Measurements from ENCODE around the gene MMP11. TPM values are rescaled to one million over a fixed set of nuclear protein-coding genes. Genes with fewer than 3 reads are reported as not detected.

Gene MMP11
- total RNA-seq, 1 donor from 2014 or later = 21.2 TPM

DNA sequence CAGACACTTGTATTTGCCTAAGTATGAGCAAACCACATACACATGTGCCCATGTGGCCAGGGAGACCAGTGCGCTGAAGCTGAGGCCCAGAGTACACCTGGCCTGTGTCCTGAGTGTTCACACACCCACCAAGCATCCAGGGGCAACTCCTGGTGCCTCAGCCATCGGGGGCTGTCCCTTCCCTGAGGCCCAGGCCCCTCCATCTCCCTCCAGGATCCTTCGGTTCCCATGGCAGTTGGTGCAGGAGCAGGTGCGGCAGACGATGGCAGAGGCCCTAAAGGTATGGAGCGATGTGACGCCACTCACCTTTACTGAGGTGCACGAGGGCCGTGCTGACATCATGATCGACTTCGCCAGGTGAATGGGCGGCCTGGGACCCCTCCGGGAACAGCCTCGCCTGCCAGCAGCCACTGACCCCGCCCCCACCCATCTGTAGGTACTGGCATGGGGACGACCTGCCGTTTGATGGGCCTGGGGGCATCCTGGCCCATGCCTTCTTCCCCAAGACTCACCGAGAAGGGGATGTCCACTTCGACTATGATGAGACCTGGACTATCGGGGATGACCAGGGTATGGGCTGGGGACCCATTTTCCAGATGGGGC, 7.6 kb downstream of the MMP11 start:
- no peak for DNase-seq (ENCODE audit: extremely low read depth, low read depth, low spot score)

DNA sequence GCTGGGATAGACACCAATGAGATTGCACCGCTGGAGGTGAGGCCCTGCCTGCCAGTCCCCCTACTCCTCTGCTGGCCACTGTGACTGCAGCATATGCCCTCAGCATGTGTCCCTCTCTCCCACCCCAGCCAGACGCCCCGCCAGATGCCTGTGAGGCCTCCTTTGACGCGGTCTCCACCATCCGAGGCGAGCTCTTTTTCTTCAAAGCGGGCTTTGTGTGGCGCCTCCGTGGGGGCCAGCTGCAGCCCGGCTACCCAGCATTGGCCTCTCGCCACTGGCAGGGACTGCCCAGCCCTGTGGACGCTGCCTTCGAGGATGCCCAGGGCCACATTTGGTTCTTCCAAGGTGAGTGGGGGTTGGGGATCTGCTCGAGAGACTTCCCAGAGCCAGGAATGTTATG, 8.4 kb downstream of the MMP11 start:
- no peak for DNase-seq (ENCODE audit: extremely low read depth, low read depth, low spot score)

DNA sequence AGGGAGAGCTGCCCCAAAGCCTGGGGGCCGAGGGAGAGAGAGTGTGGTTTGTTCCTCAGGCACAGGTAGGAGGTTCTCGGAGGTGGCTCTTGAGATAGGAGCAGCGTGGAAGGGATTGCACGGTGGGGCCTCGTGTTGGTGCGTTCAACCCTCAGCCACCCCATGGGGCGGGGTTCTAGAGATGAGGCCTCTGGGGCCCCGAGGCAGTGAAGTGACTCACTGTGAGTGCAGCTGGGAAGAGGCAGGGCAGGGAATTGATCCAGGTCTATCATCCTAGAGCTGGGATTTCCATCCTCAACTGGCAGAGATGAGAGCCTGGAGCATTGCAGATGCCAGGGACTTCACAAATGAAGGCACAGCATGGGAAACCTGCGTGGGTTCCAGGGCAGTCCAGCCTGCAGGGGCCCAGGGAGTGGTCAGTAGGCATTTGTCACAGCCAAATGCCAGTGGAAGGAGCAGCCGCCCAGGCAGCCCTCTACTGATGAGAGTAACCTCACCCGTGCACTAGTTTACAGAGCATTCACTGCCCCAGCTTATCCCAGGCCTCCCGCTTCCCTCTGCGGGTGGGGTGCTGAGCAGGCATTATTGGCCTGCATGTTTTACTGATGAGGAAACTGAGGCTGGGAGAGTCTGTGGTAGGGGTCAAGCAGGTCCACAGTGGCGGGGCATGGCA, 9.0 kb downstream of the MMP11 start:
- DNase-seq (ENCODE audit: extremely low read depth, low read depth, low spot score) = no peak

DNA sequence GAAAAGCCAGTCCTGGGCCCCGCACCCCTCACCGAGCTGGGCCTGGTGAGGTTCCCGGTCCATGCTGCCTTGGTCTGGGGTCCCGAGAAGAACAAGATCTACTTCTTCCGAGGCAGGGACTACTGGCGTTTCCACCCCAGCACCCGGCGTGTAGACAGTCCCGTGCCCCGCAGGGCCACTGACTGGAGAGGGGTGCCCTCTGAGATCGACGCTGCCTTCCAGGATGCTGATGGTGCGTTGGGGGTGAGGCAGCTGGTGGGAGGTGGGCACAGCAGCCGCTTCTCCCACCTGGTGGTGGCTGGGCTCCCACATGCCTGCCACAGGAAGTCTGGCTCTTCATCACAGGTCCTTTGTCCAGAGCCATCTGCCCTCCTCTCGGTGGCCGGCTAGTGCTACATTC, 9.6 kb downstream of the MMP11 start:
- DNase-seq (ENCODE audit: extremely low read depth, low read depth, low spot score) = no peak

DNA sequence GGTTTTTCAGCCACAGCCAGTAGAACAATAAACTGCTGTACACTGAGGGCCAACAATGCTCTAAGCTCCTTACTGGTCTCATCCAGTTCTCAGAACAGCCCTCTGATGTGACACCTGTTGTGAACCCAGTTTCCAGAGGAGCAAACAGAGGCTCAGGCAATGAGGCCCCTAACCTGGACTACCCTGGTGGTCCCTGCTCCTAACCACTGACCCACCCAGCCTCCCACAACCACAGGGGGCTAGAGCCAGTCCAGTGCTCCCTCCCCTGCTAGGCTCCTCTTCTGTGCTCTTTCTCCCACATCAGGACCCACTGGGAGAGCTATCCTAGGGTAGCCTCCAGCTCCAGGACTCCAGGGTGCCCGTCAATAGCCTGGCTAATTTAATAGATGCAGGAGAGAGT, 10.1 kb downstream of the MMP11 start:
- DNase-seq (ENCODE audit: extremely low read depth, low read depth, low spot score) = no peak

DNA sequence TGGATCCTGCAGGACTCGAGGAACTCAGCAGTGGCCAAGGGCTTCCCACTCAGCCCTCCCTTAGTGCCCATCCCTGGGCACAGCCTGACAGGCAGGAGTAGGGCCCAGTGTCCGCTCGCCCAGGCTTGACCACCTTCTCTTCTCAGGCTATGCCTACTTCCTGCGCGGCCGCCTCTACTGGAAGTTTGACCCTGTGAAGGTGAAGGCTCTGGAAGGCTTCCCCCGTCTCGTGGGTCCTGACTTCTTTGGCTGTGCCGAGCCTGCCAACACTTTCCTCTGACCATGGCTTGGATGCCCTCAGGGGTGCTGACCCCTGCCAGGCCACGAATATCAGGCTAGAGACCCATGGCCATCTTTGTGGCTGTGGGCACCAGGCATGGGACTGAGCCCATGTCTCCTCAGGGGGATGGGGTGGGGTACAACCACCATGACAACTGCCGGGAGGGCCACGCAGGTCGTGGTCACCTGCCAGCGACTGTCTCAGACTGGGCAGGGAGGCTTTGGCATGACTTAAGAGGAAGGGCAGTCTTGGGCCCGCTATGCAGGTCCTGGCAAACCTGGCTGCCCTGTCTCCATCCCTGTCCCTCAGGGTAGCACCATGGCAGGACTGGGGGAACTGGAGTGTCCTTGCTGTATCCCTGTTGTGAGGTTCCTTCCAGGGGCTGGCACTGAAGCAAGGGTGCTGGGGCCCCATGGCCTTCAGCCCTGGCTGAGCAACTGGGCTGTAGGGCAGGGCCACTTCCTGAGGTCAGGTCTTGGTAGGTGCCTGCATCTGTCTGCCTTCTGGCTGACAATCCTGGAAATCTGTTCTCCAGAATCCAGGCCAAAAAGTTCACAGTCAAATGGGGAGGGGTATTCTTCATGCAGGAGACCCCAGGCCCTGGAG, 10.9 kb downstream of the MMP11 start:
- DNase-seq (ENCODE audit: extremely low read depth, low read depth, low spot score) = no peak

DNA sequence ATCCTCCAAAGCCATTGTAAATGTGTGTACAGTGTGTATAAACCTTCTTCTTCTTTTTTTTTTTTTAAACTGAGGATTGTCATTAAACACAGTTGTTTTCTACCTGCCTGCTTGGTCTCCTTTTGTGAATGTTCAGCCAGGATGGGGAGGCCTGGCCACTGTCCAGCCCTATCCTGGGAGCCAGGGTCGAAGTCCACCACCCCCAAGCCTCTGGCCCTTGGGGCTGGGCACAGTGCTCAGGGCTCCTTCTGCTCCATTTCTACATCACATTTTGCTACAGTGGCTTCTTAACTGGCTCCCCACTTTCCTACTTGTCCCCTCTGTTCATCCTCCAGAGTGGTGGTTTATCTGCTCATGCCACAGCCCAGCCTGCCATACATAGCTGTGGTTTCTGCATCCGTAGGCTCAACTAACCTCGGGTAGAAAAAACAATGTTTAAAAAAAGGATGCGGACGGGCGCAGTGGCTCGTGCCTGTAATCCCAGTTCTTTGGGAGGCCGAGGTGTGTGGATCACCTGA, 11.6 kb downstream of the MMP11 start:
- DNase-seq (ENCODE audit: extremely low read depth, low read depth, low spot score) = no peak

DNA sequence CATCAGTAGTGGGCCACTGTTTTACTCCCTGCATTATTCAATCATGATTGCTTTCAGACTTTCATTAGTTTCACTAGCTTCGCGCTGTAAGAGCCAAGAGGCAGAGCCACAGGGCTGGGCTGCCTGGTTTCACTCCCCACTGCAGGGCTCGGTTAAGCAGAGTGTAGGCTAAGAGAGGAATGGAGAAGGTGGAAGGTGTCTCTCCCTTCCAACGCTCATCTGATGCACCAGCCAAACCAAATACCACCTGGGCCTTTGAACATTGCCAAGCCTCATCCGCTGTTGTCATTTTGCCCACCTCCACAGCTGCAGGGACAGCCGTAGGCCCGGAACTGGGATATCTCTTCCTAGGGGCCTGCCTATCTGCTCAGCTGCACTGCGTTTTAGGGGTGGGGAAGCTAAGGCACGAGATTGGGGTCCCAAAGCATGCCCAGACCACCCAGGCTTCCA, 13.6 kb downstream of the MMP11 start:
- DNase-seq (ENCODE audit: extremely low read depth, low read depth, low spot score) = no peak

DNA sequence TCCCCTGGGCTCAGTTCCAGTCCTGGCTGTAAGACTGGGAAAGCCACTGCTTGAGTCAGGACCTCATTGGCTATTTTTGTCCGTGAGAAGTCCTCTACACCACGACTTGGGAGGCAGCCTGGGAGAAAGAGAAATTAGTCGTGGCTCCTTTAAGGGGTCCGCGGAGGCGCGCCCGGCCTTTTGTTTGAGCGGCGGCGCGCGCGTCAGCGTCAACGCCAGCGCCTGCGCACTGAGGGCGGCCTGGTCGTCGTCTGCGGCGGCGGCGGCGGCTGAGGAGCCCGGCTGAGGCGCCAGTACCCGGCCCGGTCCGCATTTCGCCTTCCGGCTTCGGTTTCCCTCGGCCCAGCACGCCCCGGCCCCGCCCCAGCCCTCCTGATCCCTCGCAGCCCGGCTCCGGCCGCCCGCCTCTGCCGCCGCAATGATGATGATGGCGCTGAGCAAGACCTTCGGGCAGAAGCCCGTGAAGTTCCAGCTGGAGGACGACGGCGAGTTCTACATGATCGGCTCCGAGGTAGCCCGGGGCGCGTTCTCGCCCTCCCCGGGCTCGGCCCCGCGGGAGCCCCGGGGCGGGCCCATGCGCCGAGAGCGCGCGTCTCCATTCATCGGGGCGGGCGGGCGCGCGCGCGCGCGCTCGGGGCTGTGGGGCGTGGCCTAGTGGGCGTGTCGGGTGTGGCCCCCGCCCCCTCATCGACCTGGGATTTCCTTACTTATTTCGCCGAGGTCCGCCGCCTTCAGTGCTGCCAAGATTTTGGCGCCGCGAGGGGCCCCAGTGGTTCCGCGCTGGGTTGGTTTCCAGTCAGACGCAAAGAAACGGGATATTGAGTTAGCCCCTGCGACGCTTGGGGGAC, 14.3 kb downstream of the MMP11 start, which contains the start of gene SMARCB1:
Gene SMARCB1, plus strand, starts transcription at position 215 of the 848 bp plus-strand sequence. Its CDS starts 204 bp downstream, at position 419.
- DNase-seq (ENCODE audit: extremely low read depth, low read depth, low spot score) = no peak

DNA sequence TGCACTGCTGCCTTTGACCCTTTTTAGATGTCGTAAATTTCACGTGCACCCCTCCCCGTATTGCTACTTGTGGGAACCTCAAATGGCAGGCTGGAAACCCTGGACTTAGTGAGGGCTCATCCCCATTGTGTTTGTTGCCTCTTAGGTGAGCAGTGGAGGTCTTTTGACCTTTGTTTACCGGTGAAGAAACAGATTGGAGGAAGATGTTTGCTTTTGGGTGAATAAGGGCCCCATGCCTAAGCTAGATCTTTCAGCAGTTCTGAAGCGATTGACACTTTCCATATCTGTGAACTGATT, 14.9 kb downstream of the MMP11 start:
- DNase-seq (ENCODE audit: extremely low read depth, low read depth, low spot score) = no peak

DNA sequence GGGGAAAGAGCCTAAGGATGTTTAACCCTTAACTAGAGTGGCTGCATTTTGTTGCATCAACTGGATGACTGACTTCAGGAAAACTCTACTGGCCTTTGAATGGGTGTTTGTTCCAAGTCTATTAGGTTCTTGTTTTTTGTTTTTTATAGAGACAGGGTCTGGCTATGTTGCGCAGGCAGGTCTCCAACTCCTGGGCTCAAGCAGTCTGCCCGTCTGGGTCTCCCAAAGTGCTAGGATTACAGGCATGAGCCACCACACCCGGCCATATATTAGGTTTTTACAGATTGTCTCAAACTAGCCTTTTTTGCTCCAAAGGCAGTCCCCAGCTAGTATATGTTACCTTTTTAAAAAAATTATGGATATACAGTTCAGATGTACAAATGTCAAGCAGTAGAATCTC, 15.3 kb downstream of the MMP11 start:
- no peak for DNase-seq (ENCODE audit: extremely low read depth, low read depth, low spot score)

- DNase-seq (ENCODE audit: extremely low read depth, low read depth, low spot score) = no peak
Observed at GRCh38 chr22:23789121-23789520, 16.5 kb downstream of the MMP11 start.

- DNase-seq (ENCODE audit: extremely low read depth, low read depth, low spot score) = no peak
Observed at GRCh38 chr22:23789638-23790037, 17.0 kb downstream of the MMP11 start.

DNA sequence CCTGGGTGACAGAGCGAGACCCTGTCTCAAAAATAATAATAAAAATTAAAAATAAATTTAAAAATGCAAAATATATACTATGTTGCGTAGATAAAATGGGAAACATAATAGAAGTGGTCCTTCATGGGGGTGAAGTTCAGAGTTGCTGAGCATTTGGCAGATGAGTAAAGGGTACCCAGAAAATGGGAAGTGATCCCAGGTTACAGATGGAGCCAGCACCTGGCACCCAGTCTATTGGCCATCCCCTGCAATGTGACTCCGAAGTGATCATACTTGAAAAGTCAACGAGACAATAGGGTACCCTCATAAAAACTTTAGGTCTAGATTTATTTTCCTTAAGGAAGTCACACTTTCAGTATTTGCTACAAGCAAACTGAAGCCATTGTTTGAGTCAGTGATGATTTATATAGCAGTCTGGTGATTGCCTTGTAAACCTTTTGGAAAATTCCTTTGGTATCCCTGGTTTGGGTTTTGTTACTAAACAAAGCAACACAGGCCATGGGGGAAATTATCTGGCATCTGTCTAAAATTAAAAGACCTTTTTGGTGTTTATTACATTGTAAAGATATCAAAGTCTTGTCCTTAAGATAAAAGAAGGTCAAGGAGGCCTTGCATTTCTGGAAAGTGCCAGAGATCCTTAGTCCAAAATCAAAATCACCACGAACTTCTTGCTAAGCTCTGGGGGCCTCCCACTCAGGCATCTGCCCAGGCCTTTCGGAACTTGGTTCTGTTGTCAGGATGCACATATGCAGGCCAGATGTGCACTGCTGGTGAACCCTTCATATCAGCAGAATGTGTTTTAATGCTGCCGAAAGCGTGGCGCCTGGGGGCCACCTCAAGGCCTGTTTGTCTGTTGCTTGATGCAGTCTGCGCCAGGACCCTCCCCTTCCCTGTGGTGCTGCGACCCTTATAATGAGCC, 18.4 kb downstream of the MMP11 start:
- no peak for DNase-seq (ENCODE audit: extremely low read depth, low read depth, low spot score)

GRCh38 chr22:23791738-23792645, 19.3 kb downstream of the MMP11 start:
- no peak for DNase-seq (ENCODE audit: extremely low read depth, low read depth, low spot score)

DNA sequence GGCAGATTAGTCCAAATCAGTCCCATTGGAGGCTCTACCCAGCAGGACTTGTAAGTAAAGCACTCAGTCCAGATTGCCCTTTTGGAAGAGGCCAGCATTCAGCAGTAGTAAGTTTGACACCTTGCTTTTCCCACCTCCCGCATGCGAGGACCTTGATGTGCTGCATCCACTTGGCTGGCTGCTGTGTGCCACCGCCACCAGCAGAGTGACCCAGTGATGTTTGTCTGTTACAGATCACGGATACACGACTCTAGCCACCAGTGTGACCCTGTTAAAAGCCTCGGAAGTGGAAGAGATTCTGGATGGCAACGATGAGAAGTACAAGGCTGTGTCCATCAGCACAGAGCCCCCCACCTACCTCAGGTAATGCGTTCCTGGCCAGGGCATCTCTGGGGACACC, 20.7 kb downstream of the MMP11 start:
- no peak for DNase-seq (ENCODE audit: extremely low read depth, low read depth, low spot score)

DNA sequence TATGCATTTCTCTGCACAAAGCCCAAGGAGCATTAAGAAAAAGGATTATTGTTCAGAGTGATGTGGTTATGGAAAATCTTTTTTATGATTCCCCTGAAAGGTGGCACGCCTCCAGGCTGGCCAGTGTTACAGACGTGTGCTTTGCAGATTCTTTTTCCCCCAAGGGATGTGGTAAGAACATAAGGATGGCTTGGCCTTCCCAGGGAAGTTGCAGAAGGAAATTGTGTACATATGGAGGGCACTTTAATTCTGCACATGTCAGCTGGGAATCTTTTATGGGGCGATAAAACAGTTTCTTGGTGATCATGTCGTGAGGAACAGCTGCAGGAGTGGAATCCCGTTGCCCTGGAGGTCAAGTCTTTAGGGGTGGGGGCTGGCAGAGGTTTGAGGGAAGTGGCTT, 23.8 kb downstream of the MMP11 start:
- no peak for DNase-seq (ENCODE audit: extremely low read depth, low read depth, low spot score)

All from glomerular endothelial cell (primary cell).